ENCODE measurements around the gene DPP9. TPM values are rescaled to one million over a fixed set of nuclear protein-coding genes. Genes with fewer than 3 reads are reported as not detected.
A peak's percentile ranks its signal among the peaks of the same experiment; 100 is the strongest.

Gene DPP9
- polyA plus RNA-seq, 1 of the 3 experiments (the other 2 are of a cell fraction), result 17.1 TPM

DNA sequence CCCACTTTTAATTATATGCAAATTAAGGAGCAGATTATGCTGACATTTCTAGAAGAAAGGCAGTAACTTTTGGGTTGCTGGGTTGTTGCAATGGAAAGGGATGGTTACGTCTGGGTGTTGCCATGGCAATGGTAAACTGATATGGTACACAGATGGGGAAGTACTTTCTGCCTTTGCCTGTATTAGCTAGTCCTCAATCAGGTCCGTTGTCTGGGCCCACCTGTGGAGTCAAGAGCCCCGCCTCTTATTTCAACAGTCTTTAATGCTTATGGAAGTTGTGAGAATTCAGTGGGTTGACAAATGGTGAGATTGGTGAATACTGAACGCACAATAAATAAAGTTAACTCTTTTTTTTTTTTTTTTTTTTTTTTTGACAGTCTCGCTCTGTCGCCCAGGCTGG, 30.6 kb upstream of the DPP9 start:
- Histone ChIP-seq H3K79me2 (ENCODE audit: insufficient read depth) (no peaks in the 10 kb centered on the region), H4K20me1 (ENCODE audit: insufficient read depth) (no peaks in the 10 kb centered on the region), H3K4me1 (ENCODE audit: control insufficient read depth in 1 of 2, insufficient read depth in 2 of 2, low read depth in 1 of 2, low read length in 1 of 2) (peaks cover 0 to 5% of the 10 kb centered on the region in 2 experiments; a peak in 1 of 4 replicates), H2AFZ (ENCODE audit: low read depth) (no peak overlapping the region), H3K9ac (no peak overlapping the region), H3F3A (replicated peaks; ENCODE audit: insufficient read depth) (no peaks in the 10 kb centered on the region), H3K4me2 (no peak overlapping the region), H3K9me2 (no peaks in the 10 kb centered on the region), H3K27me3 (ENCODE audit: insufficient read depth) (no peaks in the 10 kb centered on the region; the same call in 1 of the 2 replicates), H3K27ac (ENCODE audit: low read depth in 2 of 2, low read length in 1 of 2) (no peak overlapping the region), H3K4me3 (ENCODE audit: low read depth in 2 of 2, low read length in 1 of 2) (no peak overlapping the region), H3K36me3 (replicated peaks in 1 of 2; ENCODE audit: control insufficient read depth in 1 of 2, insufficient read depth in 2 of 2, low read length in 1 of 2) (no peaks in the 10 kb centered on the region), H3K9me3 (no peaks in the 10 kb centered on the region)
- DNase-seq, result no peak
- WGBS (ENCODE audit: low lambda C conversion rate), result 83% methylated on average over 6 of the region's 6 CpGs
- ChIA-PET POLR2A (interaction anchor here (1.6 kb wide), 1 partner anchor 14 kb away, joined by 5 read pairs; no protein-coding TSS in a partner anchor), CTCF (interaction anchor here (1.0 kb wide), 1 partner anchor 37 kb away, joined by 3 read pairs; the partner anchor contains the start of gene FEM1A)
- TF ChIP-seq EZH2phosphoT487 (IDR thresholded peaks at IDR 0.05; ENCODE audit: borderline replicate concordance, low read depth) (no peak), RFX5 (IDR thresholded peaks at IDR 0.05; ENCODE audit: low read length) (no peak), RAD21 (IDR thresholded peaks at IDR 0.05; ENCODE audit: low read length) (no peak), TCF12 (IDR thresholded peaks at IDR 0.05) (no peak), TAF1 (IDR thresholded peaks at IDR 0.05; ENCODE audit: borderline replicate concordance, low read depth, low read length) (no peak), ELF1 (IDR thresholded peaks at IDR 0.05) (no peak), NRF1 (IDR thresholded peaks at IDR 0.05; ENCODE audit: low read depth, low read length) (no peak), RXRA (IDR thresholded peaks at IDR 0.05; ENCODE audit: borderline replicate concordance, low read depth) (no peak), EP300 (IDR thresholded peaks at IDR 0.05; ENCODE audit: borderline replicate concordance in 1 of 2, low read depth in 1 of 2, low read length in 1 of 2) (no peak), MEF2A (IDR thresholded peaks at IDR 0.05; ENCODE audit: borderline replicate concordance, low read depth) (no peak), GABPA (IDR thresholded peaks at IDR 0.05; ENCODE audit: low read depth) (no peak), NFIC (IDR thresholded peaks at IDR 0.05; ENCODE audit: borderline replicate concordance) (no peak), IRF3 (IDR thresholded peaks at IDR 0.05; ENCODE audit: low read depth, low read length) (no peak)

DNA sequence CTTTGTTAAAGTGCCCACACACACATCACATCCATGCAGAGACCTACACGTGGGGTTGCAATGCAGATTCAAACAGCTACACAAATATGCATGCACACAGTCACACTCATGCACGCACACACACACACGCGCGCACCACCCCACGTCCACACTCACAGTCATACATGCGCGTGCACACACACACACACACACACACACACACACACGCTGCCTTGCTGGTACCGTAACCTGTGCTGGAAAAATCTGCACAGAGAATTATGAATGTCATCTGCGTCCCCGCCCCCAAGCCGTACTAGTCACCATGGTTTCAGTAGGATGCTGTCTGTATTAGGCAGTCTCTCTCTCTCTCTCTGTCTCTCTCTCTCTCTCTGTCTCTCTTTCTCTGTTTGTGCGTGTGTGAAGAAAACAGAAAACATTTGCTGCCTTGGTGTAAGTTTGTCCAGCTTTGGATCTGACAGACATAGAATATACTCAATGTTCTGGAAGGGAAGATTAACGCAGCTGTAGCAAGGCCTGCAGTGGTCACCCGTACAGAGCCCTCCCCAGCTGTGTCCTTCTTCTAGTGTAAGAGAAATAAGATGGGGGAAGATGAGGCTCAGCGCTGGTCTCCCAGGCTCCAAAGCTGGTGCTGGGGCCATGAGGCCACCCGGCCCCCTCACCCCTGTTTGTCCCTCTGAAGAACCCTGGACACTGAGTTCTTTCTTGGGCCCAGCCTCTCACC, 26.4 kb upstream of the DPP9 start:
- H3K79me2 ChIP-seq (ENCODE audit: insufficient read depth), result no peaks in the 10 kb centered on the region
- H3K27me3 ChIP-seq (ENCODE audit: insufficient read depth), result no peaks in the 10 kb centered on the region
- no peak overlapping the region for H2AFZ ChIP-seq (ENCODE audit: low read depth)
- DNase-seq, result peak; percentile 50
- CTCF ChIA-PET, result interaction anchor here (2.6 kb wide), 1 partner anchor 41 kb away, joined by 11 read pairs; the partner anchor contains the start of gene FEM1A
- 76% methylated on average over 18 of the region's 18 CpGs for WGBS (ENCODE audit: low lambda C conversion rate)
- TF ChIP-seq IRF3 (IDR thresholded peaks at IDR 0.05; ENCODE audit: low read depth, low read length) (no peak), CHD2 (IDR thresholded peaks at IDR 0.05; ENCODE audit: low read length, partially characterized antibody) (no peak), MEF2A (IDR thresholded peaks at IDR 0.05; ENCODE audit: borderline replicate concordance, low read depth) (no peak), RFX5 (IDR thresholded peaks at IDR 0.05; ENCODE audit: low read length) (no peak), USF1 (IDR thresholded peaks at IDR 0.05; ENCODE audit: borderline replicate concordance, low read depth) (no peak), POLR2AphosphoS5 (IDR thresholded peaks at IDR 0.05; ENCODE audit: low read depth, low read length) (no peak), EZH2phosphoT487 (IDR thresholded peaks at IDR 0.05; ENCODE audit: borderline replicate concordance, low read depth) (no peak), RCOR1 (IDR thresholded peaks at IDR 0.05; ENCODE audit: low read length) (no peak), YY1 (IDR thresholded peaks at IDR 0.05; ENCODE audit: low read depth) (no peak), FOXM1 (IDR thresholded peaks at IDR 0.05; ENCODE audit: low read depth) (no peak), RAD21 (IDR thresholded peaks at IDR 0.05; ENCODE audit: low read length) (no peak), SMC3 (IDR thresholded peaks at IDR 0.05; ENCODE audit: low read depth, low read length) (no peak), TEAD4 (IDR thresholded peaks at IDR 0.05; ENCODE audit: borderline replicate concordance, insufficient read depth) (no peak), ELF1 (IDR thresholded peaks at IDR 0.05) (no peak), CTCF (IDR thresholded peaks at IDR 0.05) (no peak), NFIC (IDR thresholded peaks at IDR 0.05; ENCODE audit: borderline replicate concordance) (no peak), EP300 (IDR thresholded peaks at IDR 0.05; ENCODE audit: borderline replicate concordance in 1 of 2, low read depth in 1 of 2, low read length in 1 of 2) (no peak)
- H3K36me3 ChIP-seq (replicated peaks in 1 of 2; ENCODE audit: control insufficient read depth in 1 of 2, insufficient read depth in 2 of 2, low read length in 1 of 2), result no peaks in the 10 kb centered on the region
- H3K4me2 ChIP-seq, result no peak overlapping the region
- H3F3A ChIP-seq (replicated peaks; ENCODE audit: insufficient read depth), result peaks cover 3% of the 10 kb centered on the region
- no peak overlapping the region for H3K27ac ChIP-seq (ENCODE audit: low read depth in 2 of 2, low read length in 1 of 2)
- no peaks in the 10 kb centered on the region for H3K9me2 ChIP-seq
- no peak overlapping the region for H3K4me3 ChIP-seq (ENCODE audit: low read depth in 2 of 2, low read length in 1 of 2)
- no peaks in the 10 kb centered on the region for H3K9me3 ChIP-seq
- H4K20me1 ChIP-seq (ENCODE audit: insufficient read depth), result no peaks in the 10 kb centered on the region
- no peak overlapping the region for H3K9ac ChIP-seq
- POLR2A ChIA-PET, result interaction anchor here (0.6 kb wide), 1 partner anchor 926 kb away, joined by 3 read pairs; no protein-coding TSS in a partner anchor
- H3K4me1 ChIP-seq (ENCODE audit: control insufficient read depth in 1 of 2, insufficient read depth in 2 of 2, low read depth in 1 of 2, low read length in 1 of 2), result peaks cover 0 to 4% of the 10 kb centered on the region in 2 experiments; a peak in 1 of 4 replicates
